Measurements from ENCODE around the gene ACER3.
"Not testable (repeated sequence)": the region's sequence is repeated elsewhere in the genome, so short reads cannot be mapped to it uniquely, and the experiment has no call there.

Gene ACER3

GRCh38 chr11:76836613-76837291, 24.0 kb upstream of the ACER3 start:
- no peak for DNase-seq (ENCODE audit: low read depth in 2 of 2)

- no peak for DNase-seq (ENCODE audit: low read depth in 2 of 2)
Observed at GRCh38 chr11:76837696-76838677, 22.7 kb upstream of the ACER3 start.

- DNase-seq (ENCODE audit: low read depth in 2 of 2): no peak
Observed at GRCh38 chr11:76838678-76839068, 22.0 kb upstream of the ACER3 start.

GRCh38 chr11:76839311-76839710, 21.4 kb upstream of the ACER3 start:
- no peak for DNase-seq (ENCODE audit: low read depth in 2 of 2)

GRCh38 chr11:76841923-76842452, 18.7 kb upstream of the ACER3 start:
- DNase-seq (ENCODE audit: low read depth in 2 of 2): no peak

GRCh38 chr11:76843907-76844306, 16.8 kb upstream of the ACER3 start:
- no peak for DNase-seq (ENCODE audit: low read depth in 2 of 2)

GRCh38 chr11:76844511-76844910, 16.2 kb upstream of the ACER3 start:
- DNase-seq (ENCODE audit: low read depth in 2 of 2): no peak

- DNase-seq (ENCODE audit: low read depth in 2 of 2): no peak
Observed at GRCh38 chr11:76845069-76845468, 15.6 kb upstream of the ACER3 start.

GRCh38 chr11:76846441-76846840, 14.3 kb upstream of the ACER3 start:
- no peak for DNase-seq (ENCODE audit: low read depth in 2 of 2)

- DNase-seq (ENCODE audit: low read depth in 2 of 2): no peak
Observed at GRCh38 chr11:76849376-76849775, 11.3 kb upstream of the ACER3 start.

GRCh38 chr11:76850130-76850529, 10.6 kb upstream of the ACER3 start:
- no peak for DNase-seq (ENCODE audit: low read depth in 2 of 2)

- no peak for DNase-seq (ENCODE audit: low read depth in 2 of 2)
Observed at GRCh38 chr11:76850815-76851214, 9.9 kb upstream of the ACER3 start.

- no peak for DNase-seq (ENCODE audit: low read depth in 2 of 2)
Observed at GRCh38 chr11:76854709-76855108, 6.0 kb upstream of the ACER3 start.

- DNase-seq (ENCODE audit: low read depth in 2 of 2): not testable (repeated sequence)
Observed at GRCh38 chr11:76855670-76856069, 5.0 kb upstream of the ACER3 start.

GRCh38 chr11:76856106-76856505, 4.6 kb upstream of the ACER3 start:
- no peak for DNase-seq (ENCODE audit: low read depth in 2 of 2)

GRCh38 chr11:76856571-76856970, 4.1 kb upstream of the ACER3 start:
- DNase-seq (ENCODE audit: low read depth in 2 of 2): no peak

- DNase-seq (ENCODE audit: low read depth in 2 of 2): no peak
Observed at GRCh38 chr11:76857781-76858410, 2.8 kb upstream of the ACER3 start.

- DNase-seq (ENCODE audit: low read depth in 2 of 2): no peak
Observed at GRCh38 chr11:76859708-76860227, 950 bp upstream of the ACER3 start.

- DNase-seq (ENCODE audit: low read depth in 2 of 2): no peak
Observed at GRCh38 chr11:76861490-76861953, 804 bp downstream of the ACER3 start.

GRCh38 chr11:76862794-76863193, 2.1 kb downstream of the ACER3 start:
- not testable (repeated sequence) for DNase-seq (ENCODE audit: low read depth in 2 of 2)

- no peak for DNase-seq (ENCODE audit: low read depth in 2 of 2)
Observed at GRCh38 chr11:76863196-76863777, 2.6 kb downstream of the ACER3 start.

Data from stimulated activated CD4-positive, alpha-beta T cell treated with anti-CD3 and anti-CD28 coated beads, Interleukin-1b, Interleukin-23, amount 100 ng/mL, for 4 hours (primary cell).